ENCODE results near the gene DGKB.

The DGKB gene

GRCh38 chr7:14833707-14834106 is 68.8 kb downstream of the DGKB start:
- H3K27ac ChIP-seq (replicated peaks), result no peak overlapping the region
- H3K27me3 ChIP-seq (ENCODE audit: insufficient read depth, poor library complexity, severe bottlenecking), result no peaks in the 10 kb centered on the region
- TF ChIP-seq REST (IDR thresholded peaks at IDR 0.05; ENCODE audit: insufficient replicate concordance, low read depth), result no peak
- TF ChIP-seq GABPA (IDR thresholded peaks at IDR 0.05; ENCODE audit: low read depth), result no peak
- TF ChIP-seq SPI1 (IDR thresholded peaks at IDR 0.05; ENCODE audit: borderline replicate concordance, low read depth), result no peak
- TF ChIP-seq CTCF (IDR thresholded peaks at IDR 0.05; ENCODE audit: insufficient read depth, low read length), result no peak
- no peak for TF ChIP-seq POLR2AphosphoS5 (IDR thresholded peaks at IDR 0.05; ENCODE audit: low read depth)
- no peak for DNase-seq (ENCODE audit: low read depth in 1 of 2, low spot score in 1 of 2)
- no peak overlapping the region for H3K4me3 ChIP-seq (replicated peaks; ENCODE audit: insufficient read depth, low read length)

GRCh38 chr7:14828053-14828452 is 74.5 kb downstream of the DGKB start:
- DNase-seq (ENCODE audit: low read depth in 1 of 2, low spot score in 1 of 2), result no peak
- no peak overlapping the region for H3K4me3 ChIP-seq (replicated peaks; ENCODE audit: insufficient read depth, low read length)
- TF ChIP-seq SPI1 (IDR thresholded peaks at IDR 0.05; ENCODE audit: borderline replicate concordance, low read depth) (no peak), CTCF (IDR thresholded peaks at IDR 0.05; ENCODE audit: insufficient read depth, low read length) (no peak), POLR2AphosphoS5 (IDR thresholded peaks at IDR 0.05; ENCODE audit: low read depth) (no peak), GABPA (IDR thresholded peaks at IDR 0.05; ENCODE audit: low read depth) (no peak), REST (IDR thresholded peaks at IDR 0.05; ENCODE audit: insufficient replicate concordance, low read depth) (no peak)
- no peak overlapping the region for H3K27ac ChIP-seq (replicated peaks)
- no peaks in the 10 kb centered on the region for H3K27me3 ChIP-seq (ENCODE audit: insufficient read depth, poor library complexity, severe bottlenecking)

GRCh38 chr7:14826426-14826825 is 76.1 kb downstream of the DGKB start:
- TF ChIP-seq CTCF (IDR thresholded peaks at IDR 0.05; ENCODE audit: insufficient read depth, low read length) (no peak), GABPA (IDR thresholded peaks at IDR 0.05; ENCODE audit: low read depth) (no peak), POLR2AphosphoS5 (IDR thresholded peaks at IDR 0.05; ENCODE audit: low read depth) (no peak), SPI1 (IDR thresholded peaks at IDR 0.05; ENCODE audit: borderline replicate concordance, low read depth) (no peak), REST (IDR thresholded peaks at IDR 0.05; ENCODE audit: insufficient replicate concordance, low read depth) (no peak)

More at GRCh38 chr7:14826426-14826825, 76.1 kb downstream of the DGKB start:
- Histone ChIP-seq H3K4me3 (replicated peaks; ENCODE audit: insufficient read depth, low read length) (no peak overlapping the region), H3K27me3 (ENCODE audit: insufficient read depth, poor library complexity, severe bottlenecking) (no peaks in the 10 kb centered on the region), H3K27ac (replicated peaks) (no peak overlapping the region)
- no peak for DNase-seq (ENCODE audit: low read depth in 1 of 2, low spot score in 1 of 2)
